Stimulated activated CD8-positive, alpha-beta memory T cell treated with anti-CD3 and anti-CD28 coated beads, Interleukin-2, amount 100 ng/mL, for 48 hours (primary cell): ENCODE data around the gene AIG1.
"Not testable (repeated sequence)": the region's sequence is repeated elsewhere in the genome, so short reads cannot be mapped to it uniquely, and the experiment has no call there.

ENCODE experiments used
- DNase-seq, 2 donors: peaks; one replicate each; pipeline ENCODE4 v3.0.0-alpha.2; 2020; ENCODE audit warnings: low read depth in 2 of 2

Gene AIG1

DNA sequence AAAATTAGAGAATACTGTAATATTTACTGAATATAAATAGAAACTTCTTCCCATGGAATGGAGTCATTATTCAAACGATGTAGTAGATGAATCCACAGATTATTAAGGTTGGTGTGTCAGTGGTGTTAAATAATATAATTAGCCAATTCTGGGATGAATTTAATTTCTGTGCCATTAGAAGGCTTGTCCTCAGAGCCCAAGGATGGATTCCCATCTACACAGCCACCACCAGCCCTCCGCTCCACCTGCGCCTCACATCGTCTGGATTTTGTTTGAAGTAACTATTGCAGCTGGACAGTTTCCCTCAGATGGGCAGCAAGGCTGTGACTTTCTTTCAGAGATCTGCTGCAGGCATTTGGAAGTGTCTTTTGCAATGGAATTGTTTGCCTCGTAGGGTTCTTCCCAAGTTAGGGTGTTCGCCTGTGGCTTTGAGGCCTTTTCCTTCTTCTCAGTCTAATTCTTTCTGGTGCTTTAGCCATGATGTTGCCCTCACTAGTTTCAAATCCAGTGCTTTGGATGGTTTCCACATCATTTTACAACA is 104.7 kb downstream of the AIG1 start:
- DNase-seq, result no peak

DNA sequence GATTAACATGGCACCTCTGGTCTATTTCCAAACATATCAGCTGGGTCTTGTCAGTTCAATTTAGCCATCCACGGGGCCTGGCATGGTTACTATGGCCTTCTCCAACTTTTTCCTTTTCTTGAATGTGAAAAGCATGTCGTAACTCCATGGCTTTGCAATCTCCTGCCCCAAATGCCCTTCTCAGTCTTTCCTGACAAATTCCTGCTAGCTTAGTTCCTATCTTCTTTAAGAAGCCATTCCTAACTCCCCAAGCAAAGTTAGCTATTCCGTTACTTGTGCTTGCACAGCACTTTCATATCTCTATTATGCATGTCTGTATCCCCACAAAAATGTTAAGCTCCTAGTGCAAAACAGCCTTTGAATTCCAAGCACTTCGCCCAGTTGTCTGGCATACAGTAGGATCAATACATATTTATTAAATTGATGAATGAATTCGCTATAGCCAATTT is 105.6 kb downstream of the AIG1 start:
- no peak for DNase-seq

DNA sequence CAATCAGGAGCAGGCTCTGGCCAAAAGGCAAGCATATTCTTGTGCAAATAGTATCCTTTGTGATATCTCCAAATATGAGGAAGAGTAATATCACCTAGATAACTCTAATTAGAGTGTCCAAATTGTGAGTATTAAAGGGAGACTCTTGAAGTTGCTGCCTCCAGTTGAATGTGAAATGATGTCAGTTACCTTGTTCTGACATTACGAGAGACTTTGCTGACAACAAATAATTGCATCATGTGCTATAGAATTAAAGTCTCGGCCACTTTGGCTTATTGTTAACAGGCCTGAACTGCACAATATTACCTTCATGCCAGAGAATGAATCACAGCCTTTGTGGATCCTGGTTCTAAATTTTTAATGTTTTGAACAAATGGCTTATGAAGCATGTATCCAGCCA is 106.5 kb downstream of the AIG1 start:
- no peak for DNase-seq

DNA sequence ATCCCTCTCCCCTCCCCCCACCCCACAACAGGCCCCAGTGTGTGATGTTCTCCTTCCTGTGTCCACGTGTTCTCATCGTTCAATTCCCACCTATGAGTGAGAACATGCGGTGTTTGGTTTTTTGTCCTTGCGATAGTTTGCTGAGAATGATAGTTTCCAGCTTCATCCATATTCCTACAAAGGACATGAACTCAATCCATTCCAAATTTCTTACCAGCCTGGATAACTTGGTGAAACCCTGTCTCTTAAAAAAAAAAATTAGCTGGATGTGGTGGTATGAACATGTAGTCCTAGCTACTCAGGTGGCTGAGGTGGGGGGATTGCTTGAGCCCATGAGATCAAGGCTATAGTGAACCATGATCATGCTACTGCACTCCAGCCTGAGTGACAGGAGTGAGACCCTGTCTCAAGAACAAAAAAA is 107.7 kb downstream of the AIG1 start:
- not testable (repeated sequence) for DNase-seq

DNA sequence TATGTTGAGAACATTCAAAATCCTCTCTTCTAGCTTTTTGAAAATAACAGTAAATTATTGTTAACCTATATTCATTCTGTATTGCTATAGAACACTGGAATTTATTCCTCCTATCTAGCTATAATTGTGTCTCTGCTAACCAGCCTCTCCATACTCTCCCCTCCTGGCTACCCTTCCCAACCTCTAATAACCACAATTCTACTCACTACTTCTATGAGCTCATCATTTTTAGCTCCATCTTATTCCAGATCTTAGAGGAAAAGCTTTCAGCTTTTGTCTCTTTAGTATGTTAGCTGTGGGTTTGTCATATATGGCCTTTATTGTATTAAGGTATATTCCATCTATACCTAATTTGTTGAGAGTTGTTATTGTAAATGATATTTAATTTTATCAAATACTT is 108.8 kb downstream of the AIG1 start:
- no peak for DNase-seq

DNA sequence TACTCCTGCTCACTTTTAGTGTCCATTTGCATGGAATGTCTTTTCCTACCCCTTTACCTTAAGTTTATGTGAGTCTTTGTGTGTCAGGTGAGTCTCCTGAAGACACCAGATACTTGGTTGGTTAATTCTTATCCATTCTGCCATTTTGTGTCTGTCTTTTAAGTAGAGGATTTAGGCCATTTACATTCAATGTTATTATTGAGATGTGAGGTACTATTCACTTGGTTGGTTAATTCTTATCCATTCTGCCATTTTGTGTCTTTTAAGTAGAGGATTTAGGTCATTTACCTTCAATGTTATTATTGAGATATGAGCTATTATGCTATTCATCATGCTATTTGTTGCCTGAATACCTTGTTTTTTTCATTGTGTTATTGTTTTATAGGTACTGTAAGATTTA is 113.8 kb downstream of the AIG1 start:
- no peak for DNase-seq

DNA sequence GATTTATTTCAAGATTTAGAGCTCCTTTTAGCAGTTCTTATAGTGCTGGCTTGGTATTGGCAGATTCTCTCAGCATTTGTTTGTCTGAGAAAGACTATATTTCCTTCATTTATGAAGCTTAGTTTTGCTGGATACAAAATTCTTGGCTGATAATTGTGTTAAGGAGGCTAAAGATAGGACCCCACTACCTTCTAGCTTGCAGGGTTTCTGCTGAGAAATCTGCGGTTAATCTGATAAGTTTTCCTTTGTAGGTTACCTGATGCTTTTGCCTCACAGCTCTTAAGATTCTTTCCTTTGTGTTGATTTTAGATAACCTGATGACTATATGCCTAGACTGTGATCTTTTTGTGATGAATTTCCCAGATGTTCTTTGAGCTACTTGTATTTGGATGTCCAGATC is 114.3 kb downstream of the AIG1 start:
- DNase-seq, result no peak

DNA sequence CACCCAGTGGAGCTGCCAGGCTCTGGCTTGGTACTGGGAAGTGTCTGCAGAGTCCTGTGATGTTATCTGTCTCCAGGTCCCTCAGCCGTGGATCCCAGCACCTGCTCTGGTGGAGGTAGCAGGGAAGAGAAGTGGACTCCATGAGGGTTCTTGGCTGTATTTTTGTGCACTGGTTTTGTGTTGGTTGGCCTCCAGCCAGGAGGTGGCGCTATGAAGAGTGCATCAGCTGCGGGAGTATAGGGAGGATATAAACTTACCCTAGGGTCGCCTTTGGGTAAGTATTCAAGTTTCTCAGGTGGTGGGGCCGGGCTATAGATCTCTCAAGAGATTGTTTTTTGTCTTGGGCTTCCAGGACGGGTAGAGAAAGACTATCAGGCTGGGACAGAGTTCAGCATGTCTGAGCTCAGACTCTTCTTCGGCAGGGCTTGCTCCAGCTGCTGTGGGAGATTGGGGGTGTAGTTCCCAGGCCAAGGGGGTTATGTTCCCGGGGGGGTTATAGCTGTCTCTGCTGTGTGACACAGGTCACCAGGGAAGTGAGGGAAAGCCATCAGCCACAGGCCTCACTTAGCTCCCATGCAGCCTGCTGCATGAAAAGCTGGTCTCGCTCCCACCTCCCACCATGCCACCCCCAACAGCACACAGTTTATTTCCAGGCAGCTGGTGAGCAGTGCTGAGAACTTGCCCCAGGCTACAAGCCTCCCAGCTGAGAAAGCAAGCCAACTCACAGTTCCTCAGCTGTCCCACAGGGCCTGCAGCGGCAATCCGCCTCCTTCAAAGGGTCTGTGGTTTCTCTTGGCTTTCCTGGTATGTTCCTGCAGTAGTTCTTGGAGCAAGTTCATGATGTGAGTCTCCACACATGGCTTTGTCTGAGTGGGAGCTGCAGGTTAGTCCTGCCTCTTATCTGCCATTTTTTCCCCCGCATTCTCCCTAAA is 115.7 kb downstream of the AIG1 start:
- no peak for DNase-seq

DNA sequence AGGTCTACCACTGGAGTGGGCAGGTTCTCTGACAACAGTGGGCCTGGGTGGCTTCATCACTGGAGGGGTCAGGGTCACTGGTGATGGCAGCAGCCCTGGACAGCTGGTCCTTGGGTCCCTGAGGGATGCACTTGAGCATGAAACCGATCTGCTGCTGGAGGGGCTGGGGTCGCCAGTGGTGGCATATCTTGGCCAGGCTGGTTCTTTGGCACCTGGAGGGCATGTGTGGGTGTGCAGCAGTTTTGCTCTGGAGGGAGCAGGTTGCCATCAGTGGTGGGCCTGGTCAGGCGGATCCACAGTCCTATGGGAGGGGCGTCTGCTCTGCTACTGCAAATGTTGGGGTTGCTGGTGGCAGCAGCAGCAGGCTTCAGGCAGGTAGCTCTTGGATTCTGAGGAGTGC is 117.0 kb downstream of the AIG1 start:
- no peak for DNase-seq

DNA sequence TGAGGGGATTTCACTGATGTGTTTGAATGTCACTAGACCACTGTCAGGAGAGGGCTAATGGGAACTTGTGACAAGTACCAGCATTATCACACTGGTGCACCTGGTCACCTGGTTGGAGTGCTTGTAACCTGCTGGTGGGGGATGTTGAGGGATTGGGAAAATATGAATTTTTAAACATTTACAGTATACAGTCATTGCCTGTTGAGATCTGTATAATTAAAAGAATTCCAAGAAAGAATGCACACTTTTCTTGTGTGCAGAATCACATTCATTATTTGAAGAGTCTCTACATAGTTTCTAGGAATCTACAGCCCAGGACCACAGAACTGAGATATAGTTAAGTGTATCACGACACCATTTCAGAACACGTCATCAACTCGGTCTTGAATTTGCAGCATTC is 118.4 kb downstream of the AIG1 start:
- DNase-seq, result no peak

DNA sequence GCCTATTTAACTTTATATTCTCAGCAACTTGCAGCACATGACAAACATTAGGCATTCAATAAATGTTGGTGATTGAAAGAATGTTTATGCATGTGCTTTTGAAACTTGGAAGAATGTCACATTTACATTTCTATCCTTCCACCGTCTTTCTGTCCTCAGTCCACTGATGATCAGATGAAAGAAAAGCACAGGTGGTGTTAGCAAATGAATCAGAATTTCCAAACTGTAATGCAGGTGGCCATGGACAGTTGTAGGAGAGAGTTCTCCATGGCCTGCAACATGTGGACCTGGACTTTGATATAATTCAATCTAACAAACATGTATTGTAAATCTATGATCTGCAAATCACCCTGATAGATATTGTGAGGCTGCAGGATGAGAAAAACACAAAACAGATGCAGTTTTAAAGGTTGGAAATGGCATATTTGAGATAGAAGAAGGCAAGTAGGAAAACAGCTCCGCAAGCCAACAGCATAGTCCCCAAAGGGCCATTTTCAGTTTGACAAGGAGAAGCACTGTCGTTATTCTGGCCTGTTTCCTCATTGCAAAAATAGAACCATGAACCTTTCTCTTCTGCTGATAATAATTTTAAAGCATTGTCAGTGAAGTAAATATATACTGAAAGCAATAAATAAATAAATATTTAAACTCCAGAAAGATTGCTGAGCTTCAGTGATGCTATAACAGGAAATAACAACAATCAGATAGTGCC is 119.4 kb downstream of the AIG1 start:
- DNase-seq, result no peak

DNA sequence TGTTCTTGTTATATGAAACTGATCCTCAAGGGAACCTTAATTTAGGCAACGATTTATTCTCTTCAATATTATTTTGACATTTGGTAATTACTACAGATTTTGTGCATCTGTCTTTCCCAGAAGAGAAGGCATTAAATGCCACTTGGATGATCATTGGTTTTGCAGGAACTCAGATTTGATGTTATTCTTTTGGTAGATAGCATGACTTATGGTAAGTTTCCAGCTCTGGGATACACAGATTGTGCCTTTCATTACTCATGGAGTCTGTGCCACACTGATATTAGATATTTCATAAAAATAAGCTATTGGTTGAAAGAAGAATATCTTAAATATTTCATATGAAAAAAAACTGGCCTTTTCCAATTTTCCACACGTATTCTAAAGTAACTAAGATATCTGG is 120.1 kb downstream of the AIG1 start:
- no peak for DNase-seq

DNA sequence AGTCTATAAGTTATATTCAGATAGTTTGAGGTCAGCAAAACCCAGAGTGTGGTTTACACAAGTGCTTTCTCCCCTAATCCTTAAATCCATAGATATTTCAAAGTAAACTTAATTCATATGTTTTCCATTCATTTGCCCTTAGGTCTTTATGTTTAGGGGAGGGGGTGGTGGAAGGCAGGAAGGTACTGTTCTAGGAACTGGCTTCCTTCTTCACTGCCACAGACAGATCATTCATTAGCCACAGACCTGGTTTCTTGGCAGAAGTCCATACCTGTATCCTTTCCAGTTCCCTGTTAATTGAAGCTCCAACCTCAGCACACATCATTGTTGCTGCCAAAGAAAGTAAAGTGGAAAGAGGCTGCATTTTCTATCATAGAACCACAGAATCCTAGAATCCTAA is 123.0 kb downstream of the AIG1 start:
- DNase-seq, result no peak

DNA sequence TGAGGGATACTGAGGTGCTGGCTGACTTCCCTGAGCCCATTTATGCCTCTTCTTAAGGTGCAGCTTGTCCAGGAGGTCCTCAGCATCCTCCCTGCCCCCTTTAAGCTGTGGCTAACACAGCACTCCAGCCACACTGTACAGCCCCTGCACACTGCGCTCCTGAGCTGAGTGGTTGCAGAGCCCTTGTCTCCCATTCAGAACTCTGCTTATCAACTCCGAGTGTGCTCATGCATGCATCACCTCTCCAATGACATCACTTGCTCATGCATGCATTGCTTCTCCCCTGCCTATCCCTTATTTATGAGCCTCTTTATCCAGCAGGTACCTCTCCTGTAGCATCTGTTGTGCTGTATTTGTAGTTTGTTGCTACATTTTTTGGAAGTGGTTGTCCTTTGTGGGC is 124.6 kb downstream of the AIG1 start:
- DNase-seq, result no peak

DNA sequence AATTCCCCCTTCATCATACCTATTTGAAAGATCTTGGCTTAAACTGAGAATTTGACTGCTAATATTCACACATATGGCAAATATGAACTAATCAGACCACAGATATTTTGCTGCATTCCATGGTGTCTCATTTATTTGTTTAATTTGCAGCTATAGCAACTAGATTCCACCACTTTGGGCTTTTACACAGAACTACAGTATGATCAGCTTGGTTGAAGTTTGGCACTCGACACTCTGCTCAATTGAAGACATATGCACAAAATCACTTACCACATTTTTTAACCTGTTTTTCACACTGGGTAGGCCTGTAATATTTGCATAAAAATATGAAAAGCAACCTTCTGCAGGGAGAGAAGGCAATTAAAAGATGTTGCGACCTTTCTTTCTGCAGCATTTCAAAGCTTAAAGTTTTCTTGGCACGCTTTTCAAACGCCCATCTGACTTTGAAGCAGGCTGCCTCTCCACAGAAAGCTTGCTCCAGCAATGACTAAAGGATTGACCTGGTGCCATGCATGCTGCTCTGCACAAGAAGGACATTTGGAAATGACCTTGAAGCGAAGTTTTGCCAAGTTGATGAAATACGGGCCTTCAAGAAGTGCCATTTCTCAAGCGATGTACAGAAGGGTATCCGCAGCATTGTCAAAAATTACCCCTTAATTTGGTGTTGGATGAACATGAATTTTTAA is 126.7 kb downstream of the AIG1 start:
- DNase-seq, result no peak

DNA sequence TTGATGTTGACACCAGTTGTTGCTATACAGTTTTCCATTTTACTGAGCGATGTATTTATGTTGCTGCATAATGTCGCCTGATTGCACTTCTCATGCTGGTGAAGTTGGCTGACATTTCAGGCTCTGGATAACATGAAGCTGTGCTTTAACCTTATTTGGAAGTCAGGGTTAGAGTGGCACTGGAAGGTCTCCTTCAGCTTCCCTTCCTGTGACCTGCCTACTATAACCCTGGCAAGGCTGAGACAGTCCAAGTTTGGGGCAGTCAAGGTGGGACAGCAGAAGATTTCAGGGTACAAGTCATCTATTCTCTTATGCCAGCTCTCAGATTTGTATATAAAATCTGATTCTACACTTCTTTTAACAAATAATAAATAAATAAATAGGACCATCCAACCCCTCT is 127.6 kb downstream of the AIG1 start:
- DNase-seq, result no peak

DNA sequence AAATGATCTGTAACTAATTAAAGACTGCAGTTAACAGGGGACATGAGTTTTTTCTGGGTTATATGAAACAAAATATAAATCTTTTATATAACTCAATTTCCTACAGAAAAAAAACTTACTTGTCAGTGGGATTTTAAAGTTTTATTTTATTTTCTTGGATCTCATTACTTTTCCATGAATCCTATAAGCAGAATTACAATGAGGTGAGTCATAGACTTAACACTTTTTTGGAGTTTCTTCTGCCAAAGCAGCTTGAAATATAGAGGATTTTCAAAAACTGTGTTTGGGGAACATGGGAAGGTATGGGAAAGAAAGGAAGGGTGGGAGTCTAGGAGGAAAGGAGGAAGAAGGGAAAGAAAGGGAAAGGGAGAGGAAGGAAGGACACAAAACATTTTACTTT is 130.7 kb downstream of the AIG1 start:
- no peak for DNase-seq

DNA sequence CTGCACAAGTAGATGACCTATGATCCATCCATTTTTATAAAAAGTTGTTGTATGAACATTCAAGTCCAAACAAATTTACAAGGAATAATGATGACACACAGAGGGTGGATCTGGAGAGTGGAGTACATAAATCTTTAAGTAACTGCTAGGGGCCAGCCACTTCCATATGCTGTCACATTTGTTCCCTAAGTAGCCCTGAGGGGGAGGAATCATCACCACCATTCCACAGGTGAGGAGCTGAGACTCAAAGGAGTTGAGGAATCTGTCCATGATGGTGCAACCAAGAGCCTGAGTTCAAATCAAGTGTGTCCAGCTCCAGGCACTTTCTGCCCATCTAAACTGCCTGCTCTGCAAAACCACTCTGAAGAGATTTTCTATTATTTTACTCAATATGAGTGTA is 132.1 kb downstream of the AIG1 start:
- DNase-seq, result no peak

DNA sequence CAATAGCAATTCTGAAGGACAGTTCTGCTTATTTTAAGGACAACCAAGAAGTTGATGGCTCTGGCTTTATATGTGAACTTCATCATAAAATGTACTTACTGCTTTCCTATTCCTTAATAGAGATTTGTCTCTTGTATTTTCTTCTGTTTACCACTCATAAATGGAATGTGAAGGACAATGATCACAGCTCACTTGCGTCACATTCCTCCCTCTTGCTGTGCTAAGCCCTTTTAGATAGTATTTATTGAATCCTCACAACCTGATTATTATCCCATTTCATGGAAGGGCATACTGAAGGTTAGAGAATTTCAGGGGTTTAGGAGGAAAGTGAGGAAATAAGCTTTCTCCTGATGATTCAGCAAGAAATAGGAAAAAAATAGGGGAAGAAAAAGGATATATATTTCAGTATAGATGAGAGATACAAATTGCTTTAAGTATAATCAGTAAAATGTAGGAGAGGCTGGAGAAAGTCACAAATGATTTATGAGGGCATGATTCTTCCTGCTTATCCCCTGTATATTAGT is 132.9 kb downstream of the AIG1 start:
- no peak for DNase-seq

DNA sequence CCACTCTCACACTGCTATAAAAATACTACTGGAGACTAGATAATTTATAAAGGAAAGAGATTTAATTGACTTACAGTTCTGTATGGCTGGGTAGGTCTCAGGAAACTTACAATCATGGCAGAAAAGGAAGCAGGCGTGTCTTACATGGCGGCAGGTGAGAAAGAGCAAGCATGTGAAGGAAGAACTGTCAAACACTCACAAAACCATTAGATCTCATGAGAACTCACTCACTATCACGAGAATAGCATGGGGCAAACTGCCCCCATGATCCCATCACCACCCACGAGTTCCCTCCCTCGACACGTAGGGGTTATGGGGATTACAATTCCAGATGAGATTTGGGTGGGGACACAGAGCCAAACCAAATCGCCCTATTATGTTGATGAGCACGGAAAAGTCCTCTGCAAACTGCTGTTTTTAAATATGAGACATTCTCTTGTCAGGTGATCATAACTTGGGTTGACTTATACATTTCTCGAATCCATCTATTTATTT is 133.5 kb downstream of the AIG1 start:
- no peak for DNase-seq

DNA sequence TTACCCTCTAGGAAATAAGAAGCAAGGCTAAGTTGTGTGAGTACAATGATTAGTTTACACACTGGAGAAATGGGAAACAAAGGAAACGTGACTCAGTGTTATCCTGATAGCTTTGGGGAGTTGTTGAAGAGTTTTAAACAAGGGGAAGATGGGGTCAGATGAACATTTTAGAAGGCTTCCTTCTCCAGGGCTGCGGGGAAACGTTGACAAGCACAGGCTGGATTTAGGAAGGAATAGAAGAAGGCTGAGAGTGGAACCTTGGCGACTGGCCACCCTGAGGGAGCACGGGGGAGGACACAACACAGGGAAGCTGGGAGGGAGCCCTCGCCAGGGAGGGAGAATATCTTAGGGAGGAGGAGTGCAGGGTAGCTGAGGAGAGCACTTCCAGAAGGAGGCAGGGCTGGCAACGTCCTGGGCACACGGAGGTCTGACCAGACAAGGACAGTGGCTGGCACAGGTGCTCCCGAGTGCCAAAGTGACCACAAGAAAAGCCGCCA is 134.7 kb downstream of the AIG1 start:
- no peak for DNase-seq
